ENCODE data around the gene MMP23B.
A peak's percentile ranks its signal among the peaks of the same experiment; 100 is the strongest.

The MMP23B gene

DNA sequence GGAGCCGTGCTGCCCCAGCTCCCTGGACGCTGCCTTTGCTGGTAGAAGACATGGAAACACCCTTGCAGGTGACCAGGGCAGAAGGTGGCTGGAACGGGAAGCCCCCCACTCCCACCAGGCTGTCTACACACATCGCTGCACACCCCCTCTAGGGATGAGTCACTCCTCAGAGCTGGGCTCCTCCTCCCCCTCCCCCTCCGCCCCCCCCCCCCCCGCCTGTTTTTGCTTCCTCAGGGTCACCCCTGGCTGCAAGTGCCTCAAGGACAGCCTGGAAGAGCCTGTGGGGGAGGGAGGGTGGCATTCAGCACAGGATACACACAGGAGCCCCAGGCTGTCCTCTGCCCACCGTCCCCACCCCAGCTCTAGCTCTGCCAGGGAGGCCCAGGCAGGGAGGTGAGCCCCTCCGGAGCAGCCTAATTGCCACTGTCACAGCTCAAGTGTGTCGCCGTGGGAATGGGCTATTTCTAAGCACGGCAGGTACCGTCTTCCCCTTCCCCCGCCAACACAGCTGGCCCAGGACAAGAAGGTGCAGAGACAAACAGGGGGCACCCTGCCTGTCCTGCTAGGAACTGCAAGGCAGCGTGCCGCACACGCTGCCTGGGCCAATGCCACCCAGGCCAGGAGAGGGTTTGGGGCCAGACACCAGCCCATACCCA is 34.6 kb upstream of the MMP23B start:
- no peaks in the 10 kb centered on the region for H3K36me3 ChIP-seq (ENCODE audit: insufficient read depth)
- H3K4me2 ChIP-seq: no peak overlapping the region; the same call in 1 of the 2 replicates
- H3K4me3 ChIP-seq (IDR thresholded peaks at IDR 0.05; ENCODE audit: insufficient read depth, low read depth, low read length): no peak overlapping the region
- no peak overlapping the region for H3K9ac ChIP-seq
- peaks cover 18% of the 10 kb centered on the region for H3K4me1 ChIP-seq (ENCODE audit: low read depth, poor library complexity, severe bottlenecking)
- no peaks in the 10 kb centered on the region for H3K79me2 ChIP-seq (ENCODE audit: insufficient read depth, low read depth)
- no peaks in the 10 kb centered on the region for H4K20me1 ChIP-seq (ENCODE audit: insufficient read depth)
- no peak overlapping the region for H2AFZ ChIP-seq (ENCODE audit: low read depth)
- peaks cover 40% of the 10 kb centered on the region for H3K27me3 ChIP-seq (ENCODE audit: insufficient read depth, low read depth)
- TF ChIP-seq, protein P1, sequence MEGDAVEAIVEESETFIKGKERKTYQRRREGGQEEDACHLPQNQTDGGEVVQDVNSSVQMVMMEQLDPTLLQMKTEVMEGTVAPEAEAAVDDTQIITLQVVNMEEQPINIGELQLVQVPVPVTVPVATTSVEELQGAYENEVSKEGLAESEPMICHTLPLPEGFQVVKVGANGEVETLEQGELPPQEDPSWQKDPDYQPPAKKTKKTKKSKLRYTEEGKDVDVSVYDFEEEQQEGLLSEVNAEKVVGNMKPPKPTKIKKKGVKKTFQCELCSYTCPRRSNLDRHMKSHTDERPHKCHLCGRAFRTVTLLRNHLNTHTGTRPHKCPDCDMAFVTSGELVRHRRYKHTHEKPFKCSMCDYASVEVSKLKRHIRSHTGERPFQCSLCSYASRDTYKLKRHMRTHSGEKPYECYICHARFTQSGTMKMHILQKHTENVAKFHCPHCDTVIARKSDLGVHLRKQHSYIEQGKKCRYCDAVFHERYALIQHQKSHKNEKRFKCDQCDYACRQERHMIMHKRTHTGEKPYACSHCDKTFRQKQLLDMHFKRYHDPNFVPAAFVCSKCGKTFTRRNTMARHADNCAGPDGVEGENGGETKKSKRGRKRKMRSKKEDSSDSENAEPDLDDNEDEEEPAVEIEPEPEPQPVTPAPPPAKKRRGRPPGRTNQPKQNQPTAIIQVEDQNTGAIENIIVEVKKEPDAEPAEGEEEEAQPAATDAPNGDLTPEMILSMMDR (conservative IDR thresholded peaks at IDR 0.05; ENCODE audit: low read depth, low read length): peak; percentile 32; the same call in 1 of the 2 replicates
- no peak overlapping the region for H3K27ac ChIP-seq

DNA sequence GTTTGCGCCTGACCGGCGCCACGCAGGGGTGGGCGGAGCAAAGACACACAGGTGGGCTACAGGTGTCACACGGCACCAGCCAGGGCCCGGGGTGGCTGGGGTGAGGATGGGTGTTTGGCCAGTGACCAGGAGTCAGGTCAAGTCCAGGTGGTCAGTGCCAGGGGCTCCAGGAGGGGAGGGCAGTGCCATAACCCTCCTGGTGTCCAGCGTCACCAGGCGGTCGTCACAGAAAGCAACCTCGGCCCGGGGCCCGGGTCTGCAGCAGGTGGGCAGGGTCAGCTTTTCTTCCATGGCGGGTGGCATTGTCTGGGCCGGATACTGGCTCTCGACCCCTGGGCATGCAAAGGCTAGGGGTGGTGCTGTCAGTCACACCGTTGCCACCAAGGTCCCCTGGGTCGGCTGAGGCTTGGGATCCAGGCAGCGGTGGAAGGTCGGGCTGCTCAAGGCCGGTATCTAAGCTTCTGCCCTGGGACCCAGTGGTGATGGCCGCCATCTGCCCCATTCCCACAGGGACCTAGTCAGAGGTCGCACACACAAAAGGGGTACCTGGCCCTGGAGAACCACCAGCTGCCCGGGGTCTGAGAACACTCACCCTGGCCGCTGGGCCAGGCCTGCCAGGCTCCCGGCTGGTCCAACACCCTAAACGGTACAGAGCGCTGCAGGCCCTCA is 33.8 kb upstream of the MMP23B start:
- no peak overlapping the region; the same call in 1 of the 2 replicates for H3K4me2 ChIP-seq
- H2AFZ ChIP-seq (ENCODE audit: low read depth): no peak overlapping the region
- TF ChIP-seq, protein P1 (conservative IDR thresholded peaks at IDR 0.05; ENCODE audit: low read depth, low read length): no peak
- H3K4me1 ChIP-seq (ENCODE audit: low read depth, poor library complexity, severe bottlenecking): peaks cover 26% of the 10 kb centered on the region
- no peak overlapping the region for H3K4me3 ChIP-seq (IDR thresholded peaks at IDR 0.05; ENCODE audit: insufficient read depth, low read depth, low read length)
- no peaks in the 10 kb centered on the region for H3K79me2 ChIP-seq (ENCODE audit: insufficient read depth, low read depth)
- H3K27ac ChIP-seq: no peak overlapping the region
- no peaks in the 10 kb centered on the region for H4K20me1 ChIP-seq (ENCODE audit: insufficient read depth)
- no peak overlapping the region for H3K9ac ChIP-seq
- peaks cover 40% of the 10 kb centered on the region for H3K27me3 ChIP-seq (ENCODE audit: insufficient read depth, low read depth)
- H3K36me3 ChIP-seq (ENCODE audit: insufficient read depth): no peaks in the 10 kb centered on the region

DNA sequence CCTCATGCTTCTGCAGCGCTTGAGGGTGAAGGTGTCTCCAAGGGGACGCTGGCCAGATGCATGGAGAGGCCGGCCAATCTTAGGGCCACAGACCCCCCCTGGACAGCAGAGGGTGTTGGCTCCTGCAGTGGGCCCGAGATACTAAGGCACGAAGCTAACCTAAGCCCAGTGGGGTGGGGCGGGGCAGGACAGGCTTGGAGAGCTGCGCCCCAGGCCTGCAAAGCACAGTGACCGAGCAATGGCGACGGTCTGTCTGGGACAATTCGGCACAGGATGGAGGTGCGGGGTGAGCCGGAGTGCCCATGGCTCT is 33.3 kb upstream of the MMP23B start:
- Histone ChIP-seq H3K36me3 (ENCODE audit: insufficient read depth) (no peaks in the 10 kb centered on the region), H3K4me1 (ENCODE audit: low read depth, poor library complexity, severe bottlenecking) (peaks cover 31% of the 10 kb centered on the region), H3K9ac (no peak overlapping the region), H3K79me2 (ENCODE audit: insufficient read depth, low read depth) (no peaks in the 10 kb centered on the region), H3K4me2 (no peak overlapping the region), H3K4me3 (IDR thresholded peaks at IDR 0.05; ENCODE audit: insufficient read depth, low read depth, low read length) (no peak overlapping the region), H3K27me3 (ENCODE audit: insufficient read depth, low read depth) (peaks cover 40% of the 10 kb centered on the region), H2AFZ (ENCODE audit: low read depth) (peak overlapping the region; percentile 30; the same call in 1 of the 2 replicates), H3K27ac (no peak overlapping the region), H4K20me1 (ENCODE audit: insufficient read depth) (no peaks in the 10 kb centered on the region)
- TF ChIP-seq, protein P1 (conservative IDR thresholded peaks at IDR 0.05; ENCODE audit: low read depth, low read length): no peak

DNA sequence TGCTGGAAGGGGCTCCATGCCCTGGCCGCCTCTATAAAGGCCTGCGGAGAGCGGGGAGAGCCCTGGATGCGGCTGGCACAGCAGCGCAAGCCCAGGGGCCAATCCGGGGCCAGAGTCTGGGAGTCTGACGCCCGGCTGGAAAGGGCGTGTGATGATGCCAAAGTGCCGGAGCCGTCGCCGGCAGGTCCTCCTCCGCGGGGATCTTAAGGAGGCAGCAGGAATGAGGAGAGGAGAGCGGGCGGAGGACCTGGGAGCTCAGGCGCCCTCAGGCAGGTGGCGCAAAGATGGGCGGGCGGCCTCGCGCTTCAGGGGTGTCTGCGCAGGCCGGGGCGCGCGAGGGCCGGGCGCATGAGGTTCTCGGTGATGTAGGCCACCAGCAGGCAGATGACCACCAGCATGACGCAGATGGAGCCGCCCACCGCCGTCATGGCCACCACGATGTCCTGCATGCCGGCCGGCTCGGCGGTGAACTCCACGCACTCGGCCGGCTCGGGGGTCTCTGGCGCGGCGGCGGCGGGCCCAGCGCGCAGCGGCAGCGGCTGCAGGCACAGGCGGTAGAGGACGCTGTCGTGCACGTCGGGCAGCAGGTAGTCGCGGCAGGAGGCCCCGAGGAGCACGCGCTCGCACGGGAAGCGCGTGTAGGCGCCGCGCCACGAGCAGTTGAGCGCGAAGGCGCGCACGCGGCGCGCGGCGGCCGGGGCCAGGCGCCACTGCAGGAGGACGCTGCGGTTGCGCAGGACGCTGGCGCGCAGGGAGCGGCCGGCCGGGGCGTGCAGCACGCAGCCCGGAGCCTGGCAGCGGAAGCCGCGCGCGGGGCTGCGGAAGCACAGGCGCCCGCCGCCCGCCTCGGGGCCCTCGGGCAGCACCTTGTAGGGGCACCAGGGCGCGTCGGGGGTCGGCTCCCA is 32.7 kb upstream of the MMP23B start:
- H2AFZ ChIP-seq (ENCODE audit: low read depth): peak overlapping the region; percentile 30; the same call in 1 of the 2 replicates
- H3K27ac ChIP-seq: no peak overlapping the region
- no peaks in the 10 kb centered on the region for H3K36me3 ChIP-seq (ENCODE audit: insufficient read depth)
- H4K20me1 ChIP-seq (ENCODE audit: insufficient read depth): no peaks in the 10 kb centered on the region
- no peaks in the 10 kb centered on the region for H3K79me2 ChIP-seq (ENCODE audit: insufficient read depth, low read depth)
- H3K4me2 ChIP-seq: no peak overlapping the region
- no peak overlapping the region for H3K4me3 ChIP-seq (IDR thresholded peaks at IDR 0.05; ENCODE audit: insufficient read depth, low read depth, low read length)
- H3K27me3 ChIP-seq (ENCODE audit: insufficient read depth, low read depth): peaks cover 40% of the 10 kb centered on the region
- peaks cover 32% of the 10 kb centered on the region for H3K4me1 ChIP-seq (ENCODE audit: low read depth, poor library complexity, severe bottlenecking)
- TF ChIP-seq, protein P1 (conservative IDR thresholded peaks at IDR 0.05; ENCODE audit: low read depth, low read length): no peak
- no peak overlapping the region for H3K9ac ChIP-seq
